Stimulated activated CD8-positive, alpha-beta memory T cell treated with anti-CD3 and anti-CD28 coated beads, Interleukin-15, amount 100 ng/mL, for 24 hours (primary cell): ENCODE data around the gene PALLD.

Experiments used
- DNase-seq: peaks from one replicate; pipeline ENCODE4 v3.0.0-alpha.2; 2020; ENCODE audit warnings: low read depth

The PALLD gene

DNA sequence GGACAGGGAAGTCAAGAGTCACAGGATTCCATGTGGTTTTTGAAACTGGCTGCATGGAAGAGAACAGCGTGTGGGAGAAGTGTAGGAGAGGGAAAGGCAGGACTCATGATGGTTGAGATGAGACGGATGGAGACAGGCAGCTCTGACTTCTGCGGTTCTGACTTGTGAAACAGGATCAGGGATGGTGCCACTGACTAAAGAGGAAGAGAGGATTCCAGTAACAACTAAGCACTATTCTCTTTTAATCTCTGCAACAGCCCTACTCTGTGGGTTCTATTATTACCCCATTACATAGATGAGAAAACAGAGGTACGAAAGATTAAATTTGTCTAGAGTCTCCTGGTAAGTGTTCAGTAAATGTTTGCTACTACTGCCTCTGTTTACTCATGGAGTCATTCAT lies 356.9 kb downstream of the PALLD start:
- no peak for DNase-seq

DNA sequence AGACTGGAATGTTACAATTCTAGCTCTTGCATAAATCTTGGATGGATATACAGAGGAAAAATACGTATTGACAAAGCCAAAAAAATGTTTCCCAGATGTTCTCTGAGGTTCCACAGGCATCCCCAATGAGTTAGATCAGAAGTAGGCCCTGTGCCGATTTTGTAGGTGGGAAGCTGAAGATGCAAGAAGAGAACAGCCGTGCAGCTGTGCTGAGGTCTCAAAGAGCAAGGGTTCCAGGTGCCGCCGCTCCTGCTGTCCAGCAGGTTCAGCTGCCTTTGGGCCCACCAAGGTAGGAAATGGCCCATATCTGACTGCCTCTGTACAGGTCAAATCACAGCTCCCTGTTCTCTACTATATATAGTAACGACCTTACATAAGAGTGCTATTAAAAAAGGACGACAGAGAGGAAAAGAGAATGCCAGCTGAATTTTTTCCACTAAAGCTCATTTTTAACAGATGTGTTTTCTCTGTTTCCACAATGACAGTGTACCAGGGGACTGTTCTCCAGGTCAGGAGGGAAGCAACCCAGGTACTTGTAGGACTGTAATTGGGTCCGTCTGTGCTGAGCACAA lies 357.6 kb downstream of the PALLD start:
- DNase-seq: no peak

DNA sequence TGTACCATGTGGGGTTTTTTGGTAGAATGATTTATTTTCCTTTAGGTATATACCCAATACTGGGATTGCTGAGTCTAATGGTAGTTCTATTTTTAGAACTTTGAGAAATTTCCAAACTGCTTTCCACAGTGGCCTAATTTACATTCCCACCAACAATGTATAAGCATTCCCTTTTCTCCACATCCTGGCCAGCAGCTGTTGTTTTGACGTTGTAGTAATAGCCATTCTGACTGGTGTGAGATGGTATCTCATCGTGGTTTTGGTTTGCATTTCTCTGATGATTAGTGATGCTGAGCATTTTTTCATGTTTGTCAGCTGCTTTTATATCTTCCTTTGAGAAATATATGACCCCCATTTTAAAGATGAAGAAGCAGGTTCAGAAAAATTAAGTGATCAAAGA lies 359.5 kb downstream of the PALLD start:
- no peak for DNase-seq

DNA sequence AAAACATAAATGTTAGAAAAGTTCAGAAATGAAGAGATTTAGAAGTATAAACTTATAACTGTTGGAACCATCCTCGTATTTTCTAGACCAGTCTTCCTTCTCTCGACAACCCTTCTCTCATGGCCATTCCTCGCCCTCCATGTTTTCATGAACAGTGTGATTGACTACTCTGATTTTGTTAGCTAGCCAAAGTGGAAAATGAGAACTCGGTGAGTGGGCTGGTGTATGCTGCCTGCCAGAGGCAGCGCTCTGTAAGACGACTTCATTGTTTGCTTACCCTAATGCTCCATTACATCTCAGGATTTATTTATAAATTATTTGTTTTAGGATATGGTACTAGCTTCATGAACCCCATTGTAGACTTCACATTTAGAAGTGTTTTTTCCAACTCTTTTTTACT lies 360.2 kb downstream of the PALLD start:
- DNase-seq: no peak

DNA sequence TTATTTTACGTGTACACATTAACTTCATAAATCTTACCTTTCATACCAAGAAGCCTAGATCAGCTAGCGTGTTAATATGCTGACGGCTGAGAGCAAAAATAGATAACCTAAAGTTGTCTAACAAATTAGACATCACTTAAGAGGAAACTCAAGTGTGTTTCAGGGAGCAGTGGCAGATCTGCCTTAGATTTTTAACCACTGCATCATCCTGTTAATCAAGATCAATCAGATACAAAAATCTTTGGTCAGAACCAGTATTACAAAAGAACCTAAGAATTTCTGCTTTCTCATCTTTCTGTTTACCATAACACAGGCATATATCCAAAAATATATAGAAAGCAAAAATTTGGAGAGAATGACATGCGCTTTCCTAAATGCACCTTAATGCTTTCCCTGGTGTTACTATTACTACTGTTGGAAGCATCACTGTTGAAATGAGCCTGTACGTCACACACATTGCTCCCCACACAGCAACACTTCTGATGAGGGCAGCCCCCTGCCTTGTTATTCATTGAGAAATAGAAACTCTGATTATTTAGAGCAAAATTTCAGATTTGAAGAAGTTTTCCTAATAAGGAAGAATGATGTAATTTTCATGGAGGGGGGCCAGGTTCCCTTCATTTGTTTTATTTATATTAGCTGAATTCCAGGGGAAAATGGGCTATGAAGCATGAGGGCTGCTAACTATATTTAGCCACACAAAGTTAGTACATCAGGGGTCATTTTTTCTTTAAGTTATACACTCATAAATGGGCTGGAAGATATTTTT lies 360.9 kb downstream of the PALLD start:
- DNase-seq: no peak

DNA sequence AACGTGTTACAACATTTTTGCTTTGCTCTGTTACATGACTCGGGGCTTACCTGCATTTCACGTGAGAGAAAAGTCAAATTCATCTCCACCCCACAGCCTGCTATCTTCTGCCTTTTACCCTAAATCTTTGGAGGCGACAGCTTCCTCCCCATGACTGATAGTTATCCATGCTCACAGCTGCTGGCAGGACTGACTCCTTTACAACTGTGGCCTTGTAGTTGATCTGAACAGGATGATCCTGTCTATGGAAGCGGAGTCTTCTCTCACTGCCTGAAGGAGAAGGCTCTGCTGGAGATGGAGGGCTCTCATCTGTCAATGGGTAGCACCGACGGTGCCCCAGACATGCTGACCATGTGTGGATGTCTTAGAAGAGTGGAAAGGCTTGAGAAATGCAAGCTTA lies 362.2 kb downstream of the PALLD start:
- no peak for DNase-seq

DNA sequence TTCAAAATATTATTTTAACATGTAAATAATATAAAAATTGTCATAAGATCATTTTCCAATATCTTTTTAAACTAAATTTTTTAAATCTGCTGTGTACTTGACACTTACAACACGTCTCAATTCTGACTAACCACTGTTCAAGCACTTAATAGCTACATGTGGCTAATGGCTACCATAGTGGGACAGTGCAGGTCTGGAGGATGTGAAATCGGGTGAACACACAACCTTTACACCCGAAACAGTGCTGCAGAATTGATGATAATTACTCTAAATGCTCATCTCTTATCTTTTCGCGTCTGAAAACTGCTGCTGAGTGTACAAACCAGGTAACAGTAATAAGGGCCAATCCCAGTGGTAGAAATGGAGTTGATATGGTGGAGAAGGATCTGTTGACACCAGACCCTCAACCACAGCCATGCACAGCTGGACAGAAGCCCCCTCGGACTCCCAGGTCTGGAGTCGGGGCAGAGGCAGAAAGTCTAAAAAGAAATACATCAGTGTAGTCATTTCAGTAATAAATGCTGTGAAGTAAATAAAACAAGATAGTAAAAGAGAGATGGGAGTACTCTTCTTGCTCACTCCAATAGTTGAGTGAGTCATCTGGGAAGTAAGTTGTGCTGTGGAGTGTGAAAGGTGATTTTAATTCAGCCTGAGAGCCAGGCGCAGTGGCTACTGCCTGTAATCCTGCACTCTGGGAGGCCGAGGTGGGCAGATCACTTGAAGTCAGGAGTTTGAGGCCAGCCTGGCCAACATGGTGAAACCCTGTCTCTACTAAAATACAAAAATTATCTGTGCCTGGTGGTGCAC lies 363.2 kb downstream of the PALLD start:
- no peak for DNase-seq

DNA sequence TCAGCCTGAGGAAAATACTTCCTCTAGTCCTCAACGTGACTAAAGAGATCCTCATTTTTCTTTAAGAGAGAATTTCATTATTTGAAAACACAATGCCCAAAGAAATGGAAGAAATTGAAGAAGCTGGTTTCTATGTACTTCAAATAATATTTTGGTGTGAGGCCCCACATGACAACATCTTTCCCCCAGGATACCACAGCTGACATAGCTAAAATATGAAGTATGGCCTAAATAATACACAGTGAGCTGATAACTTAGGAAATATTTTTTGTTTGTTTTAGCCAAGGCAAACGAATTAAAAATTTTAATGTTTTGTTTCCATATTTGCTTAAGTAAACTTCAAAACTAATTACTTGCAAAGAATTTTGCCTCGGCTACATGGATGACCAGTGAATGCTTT lies 364.0 kb downstream of the PALLD start:
- DNase-seq: no peak

DNA sequence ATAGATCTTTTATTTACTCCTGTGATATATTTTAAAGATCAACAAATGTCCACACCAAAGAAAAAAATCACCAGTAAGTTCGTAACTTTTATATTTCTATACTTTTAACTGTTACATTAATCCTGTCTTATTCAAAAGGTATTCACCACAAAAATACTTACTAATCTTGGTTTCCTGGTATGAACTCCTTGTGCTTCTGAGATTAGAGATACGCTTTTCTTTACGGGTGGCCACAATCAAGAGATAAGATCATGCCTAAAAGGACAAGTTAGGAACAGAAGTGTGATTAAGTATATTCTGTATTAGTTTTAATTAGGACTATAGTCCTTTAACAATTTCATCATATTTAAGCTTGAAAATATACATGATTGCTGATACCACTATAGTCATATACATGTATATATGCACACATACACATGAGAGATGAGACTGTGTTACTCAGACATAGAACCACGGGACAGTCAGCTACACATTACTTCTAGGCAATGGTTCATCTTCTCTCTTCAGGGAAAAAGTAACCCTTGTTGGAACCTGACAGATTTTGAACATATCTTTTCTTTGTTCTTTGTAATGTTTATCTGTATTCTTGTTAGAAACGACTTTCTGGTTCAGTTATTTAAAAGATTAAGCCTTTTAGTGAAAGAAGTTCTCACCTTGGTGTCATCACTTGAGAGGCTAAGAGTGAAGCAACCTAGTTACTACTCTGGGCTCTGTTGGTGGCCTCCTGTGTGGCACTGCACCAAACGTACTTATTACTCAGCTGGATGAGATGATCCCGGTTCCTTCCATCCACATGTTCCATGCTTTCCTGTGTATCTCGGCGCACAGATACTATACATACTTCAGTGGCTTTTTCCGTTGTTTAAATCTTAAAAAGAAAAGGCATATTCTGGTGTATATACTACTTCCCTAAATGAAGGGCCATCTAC lies 367.1 kb downstream of the PALLD start:
- DNase-seq: no peak

DNA sequence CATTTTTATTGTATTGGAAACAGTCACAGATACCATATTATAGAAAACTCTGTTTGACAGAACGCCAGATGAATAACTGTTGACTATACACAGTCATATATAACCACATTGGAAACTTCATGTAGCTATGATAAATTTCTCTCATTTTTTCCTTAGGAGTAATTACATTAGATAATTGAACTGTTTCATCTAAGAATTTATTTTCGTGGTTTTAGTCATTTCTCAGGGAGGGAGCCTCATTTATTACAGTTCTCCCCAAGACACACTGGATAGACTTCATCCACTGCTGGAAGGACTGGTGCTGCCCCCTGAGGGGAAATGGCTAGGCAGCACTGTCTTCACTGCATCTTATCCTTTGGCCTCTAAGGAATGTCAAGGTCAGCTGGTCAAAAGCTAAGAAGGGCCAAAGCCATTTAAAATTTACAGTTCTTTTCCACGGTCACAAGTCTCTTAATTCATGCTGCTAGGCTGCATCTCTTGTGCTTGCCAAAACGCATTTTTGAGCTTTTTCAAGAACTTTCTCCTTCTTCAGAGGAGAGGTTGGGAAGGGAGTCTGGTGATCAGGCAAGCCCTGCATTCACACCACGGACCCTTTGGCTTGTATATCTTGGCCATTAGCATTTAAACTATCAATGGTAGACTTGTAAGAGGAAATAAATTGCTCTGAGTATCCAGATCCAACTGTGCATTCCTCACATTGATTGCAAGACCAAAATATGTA lies 368.1 kb downstream of the PALLD start:
- no peak for DNase-seq

DNA sequence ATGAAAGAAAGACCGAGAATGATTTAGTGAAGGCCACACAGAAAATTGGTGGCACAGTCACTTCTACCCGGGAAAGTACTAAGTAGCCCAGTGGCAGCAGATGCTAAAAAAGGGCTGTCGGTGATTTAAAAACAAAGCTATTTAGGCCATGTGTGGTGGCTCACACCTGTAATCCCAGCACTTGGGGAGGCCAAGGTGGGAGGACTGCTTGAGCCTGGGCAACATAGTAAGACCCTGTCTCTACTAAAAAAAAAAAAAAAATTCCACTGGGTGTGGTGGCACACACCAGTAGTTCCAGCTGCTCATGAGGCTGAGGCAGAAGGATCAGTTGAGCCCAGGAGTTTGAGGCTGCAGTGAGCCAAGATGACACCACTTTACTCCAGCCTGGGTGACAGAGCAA lies 369.0 kb downstream of the PALLD start:
- no peak for DNase-seq

DNA sequence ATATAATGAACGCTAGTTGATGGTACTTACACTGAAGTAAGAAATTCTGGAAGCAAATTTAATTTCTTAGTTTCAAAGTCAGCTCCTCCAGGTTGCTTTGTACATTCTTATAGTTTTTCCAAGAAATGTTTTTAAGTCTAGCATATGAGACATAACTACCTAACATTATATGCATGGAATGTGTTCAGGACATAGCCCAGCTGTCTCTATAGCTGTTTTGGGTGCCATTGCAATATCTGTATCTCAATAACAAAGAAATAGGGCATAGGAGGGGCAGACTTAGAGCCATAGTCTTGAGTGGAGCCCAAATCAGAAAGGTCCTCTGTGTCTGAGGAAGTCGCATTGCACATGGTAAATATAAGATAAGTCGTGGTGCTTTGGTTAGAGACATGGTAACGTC lies 369.8 kb downstream of the PALLD start:
- DNase-seq: no peak

DNA sequence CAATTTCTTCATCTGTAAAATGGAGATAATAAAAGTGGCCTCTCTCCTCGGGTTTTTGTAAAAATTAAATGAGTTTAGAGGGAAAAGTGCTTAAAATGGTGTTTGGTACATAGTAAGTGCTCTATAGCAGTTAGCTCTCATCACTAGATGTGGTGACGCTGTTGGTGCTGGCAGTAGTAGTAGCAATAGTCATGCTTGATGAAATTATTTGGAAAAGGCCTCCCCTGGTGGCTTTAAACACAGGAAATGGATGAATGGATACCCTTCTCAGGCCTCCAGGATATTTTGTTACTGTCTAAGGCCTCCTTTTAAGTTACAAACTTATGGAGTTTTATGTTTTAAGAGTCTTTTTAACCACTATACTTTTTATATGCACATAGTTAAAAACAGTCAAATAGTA lies 370.3 kb downstream of the PALLD start:
- DNase-seq: no peak

DNA sequence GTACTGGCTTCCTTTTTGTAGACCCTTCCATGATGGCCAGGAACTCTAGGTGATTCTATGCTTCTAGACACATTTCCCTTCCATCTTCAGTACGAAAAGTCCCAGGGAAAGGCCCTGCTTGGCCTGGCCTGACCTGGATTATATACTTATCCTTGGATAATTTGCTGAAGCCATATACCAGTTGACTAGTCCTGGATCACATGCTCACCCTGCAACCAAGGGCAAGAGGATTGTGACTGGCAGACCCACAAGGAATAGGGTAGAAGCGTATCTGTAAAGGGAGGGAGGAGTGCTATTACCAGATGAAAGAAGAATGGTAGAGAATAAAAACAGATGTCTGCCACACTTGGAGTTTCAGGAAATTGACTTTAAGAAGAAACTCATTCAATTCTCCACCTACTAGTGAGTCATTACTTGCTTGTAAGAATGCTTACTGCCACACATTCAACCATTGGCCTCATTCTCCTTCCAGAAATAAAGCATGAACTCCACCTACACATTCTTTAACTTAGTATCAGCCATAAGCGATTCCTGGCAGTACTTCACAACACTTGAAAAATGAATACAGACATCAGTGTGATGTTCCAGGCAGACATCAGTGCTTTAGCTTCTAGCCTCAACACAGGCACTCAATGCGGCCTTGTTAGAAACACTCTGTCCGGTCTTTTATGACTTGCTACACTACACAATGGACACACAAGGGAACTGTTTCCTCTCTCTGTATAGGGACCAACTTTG lies 371.4 kb downstream of the PALLD start:
- DNase-seq: no peak

DNA sequence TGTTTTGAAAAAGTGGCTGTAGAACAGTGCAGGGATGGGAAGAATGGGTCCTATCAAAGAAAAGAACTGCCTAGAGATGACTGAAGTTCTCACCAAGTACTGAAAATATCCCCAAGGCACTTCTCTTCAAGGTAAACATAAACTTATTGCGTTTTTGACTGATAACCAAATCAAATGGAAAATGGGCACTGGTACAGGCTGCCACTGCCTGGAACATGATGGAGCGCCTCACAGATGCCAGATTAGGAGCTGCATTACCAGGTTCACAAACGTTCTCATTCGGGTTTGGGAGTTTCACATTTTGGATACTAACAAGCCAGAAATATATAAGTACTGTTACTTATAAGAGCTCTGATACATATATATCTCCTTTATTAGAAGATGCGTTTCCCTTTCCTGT lies 371.9 kb downstream of the PALLD start:
- DNase-seq: no peak

DNA sequence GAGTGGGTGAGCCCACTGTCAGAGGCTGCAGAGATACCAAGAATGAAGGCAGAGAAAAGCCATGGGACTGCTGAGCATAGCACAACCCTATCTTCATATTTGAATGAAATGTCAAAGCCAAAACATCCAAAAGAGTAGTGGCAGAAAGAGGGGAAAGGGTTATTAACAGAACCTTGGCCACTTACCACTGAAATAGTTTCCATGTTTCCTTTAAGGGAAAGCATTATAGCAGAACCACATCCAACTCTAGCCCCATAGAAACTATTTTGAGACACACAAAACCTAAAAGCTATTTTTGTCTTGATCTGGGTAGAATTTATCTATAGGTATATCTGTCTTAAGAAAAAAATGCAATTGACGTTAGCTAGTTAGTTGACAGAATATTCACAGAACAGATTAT lies 373.2 kb downstream of the PALLD start:
- DNase-seq: no peak

DNA sequence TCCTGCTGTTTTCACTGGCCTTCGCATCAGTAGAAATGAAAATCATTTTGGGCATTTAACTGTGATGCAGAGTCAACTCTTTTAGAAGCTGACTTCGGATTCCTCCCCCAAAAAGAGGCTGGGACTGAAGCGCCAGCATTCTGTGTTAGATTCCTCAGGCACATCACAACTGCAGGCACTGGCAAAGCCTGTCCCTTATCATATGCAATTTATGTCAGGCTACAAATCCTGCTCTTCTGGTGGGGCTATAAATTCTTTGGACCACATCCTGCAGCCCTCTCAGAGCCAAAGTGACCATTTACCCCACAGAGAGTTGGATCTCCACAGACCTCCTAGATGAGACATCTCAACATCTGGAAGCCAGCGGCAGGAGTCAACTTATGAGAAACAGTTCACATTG lies 374.8 kb downstream of the PALLD start:
- no peak for DNase-seq

DNA sequence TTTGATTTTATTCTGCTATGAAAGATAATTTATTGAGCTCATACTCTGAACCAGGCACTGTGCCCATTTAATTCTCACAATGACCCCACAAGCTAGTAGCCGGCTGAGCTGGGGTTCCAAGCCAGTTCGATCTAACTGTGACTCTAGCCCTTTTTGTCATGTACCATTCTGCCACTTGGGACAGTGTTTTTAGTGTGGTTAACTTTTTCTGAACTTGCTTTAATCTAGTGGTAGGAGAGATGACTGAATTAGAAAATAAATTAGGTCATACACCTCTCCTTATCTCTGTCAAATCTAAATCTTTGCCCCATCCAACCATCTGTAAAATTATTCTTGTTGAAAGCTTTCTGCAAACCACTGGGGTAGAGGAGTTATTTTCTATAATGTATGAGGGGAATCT lies 377.2 kb downstream of the PALLD start:
- no peak for DNase-seq

DNA sequence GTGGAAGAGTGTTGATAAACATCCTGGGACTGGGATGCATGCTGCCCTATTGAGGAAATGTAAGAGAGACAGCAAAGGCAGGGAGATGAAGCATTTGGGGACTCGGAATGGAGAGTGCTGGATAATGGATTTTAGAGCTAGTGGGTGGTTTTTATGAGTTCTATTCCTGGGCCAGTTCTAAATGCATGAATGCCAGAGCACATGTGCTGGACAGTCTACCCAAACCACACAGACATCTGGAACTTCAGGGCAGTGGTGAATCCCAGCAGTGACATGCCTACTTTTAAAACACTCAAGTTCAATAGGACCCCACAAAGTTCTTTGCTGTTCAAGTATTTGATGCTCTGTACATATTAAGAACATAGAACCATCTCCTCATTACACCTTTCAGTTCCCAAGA lies 379.3 kb downstream of the PALLD start:
- no peak for DNase-seq

DNA sequence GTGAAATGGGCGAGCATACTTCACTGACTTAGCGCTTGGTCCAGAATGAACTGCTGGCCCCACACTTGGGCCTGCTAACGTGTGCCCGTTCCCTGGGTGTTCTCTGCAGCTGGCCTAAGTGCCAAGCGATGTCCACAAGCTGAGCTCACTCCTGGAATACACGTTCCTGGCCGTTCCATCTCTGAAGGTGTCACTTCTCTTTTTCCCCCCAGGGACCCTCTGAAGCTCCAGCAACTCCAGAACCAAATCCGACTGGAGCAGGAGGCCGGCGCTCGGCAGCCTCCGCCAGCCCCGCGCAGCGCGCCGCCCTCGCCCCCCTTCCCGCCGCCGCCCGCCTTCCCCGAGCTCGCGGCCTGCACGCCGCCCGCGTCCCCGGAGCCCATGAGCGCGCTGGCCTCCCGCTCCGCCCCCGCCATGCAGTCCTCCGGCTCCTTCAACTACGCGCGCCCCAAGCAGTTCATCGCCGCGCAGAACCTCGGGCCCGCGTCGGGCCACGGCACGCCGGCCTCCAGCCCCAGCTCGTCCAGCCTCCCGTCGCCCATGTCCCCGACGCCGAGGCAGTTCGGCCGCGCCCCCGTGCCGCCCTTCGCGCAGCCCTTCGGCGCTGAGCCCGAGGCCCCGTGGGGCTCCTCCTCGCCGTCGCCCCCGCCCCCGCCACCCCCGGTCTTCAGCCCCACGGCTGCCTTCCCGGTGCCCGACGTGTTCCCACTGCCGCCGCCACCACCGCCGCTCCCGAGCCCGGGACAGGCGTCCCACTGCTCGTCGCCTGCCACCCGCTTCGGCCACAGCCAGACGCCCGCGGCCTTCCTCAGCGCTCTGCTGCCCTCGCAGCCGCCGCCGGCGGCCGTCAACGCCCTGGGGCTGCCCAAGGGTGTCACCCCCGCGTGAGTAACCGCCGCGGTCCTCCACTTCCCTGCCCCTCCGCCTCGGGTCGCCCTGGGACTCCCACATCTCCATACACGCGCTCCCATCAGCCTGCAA lies 380.9 kb downstream of the PALLD start:
- DNase-seq: no peak
